Islet of Langerhans (tissue), 1 donor: ENCODE data around the gene HDAC4.

Experiments
- FAIRE-seq: peaks from one replicate; lab custom pipeline; 2011; peaks lifted over from hg19 to GRCh38; lab: Jason Lieb, UNC

HDAC4 gene

DNA sequence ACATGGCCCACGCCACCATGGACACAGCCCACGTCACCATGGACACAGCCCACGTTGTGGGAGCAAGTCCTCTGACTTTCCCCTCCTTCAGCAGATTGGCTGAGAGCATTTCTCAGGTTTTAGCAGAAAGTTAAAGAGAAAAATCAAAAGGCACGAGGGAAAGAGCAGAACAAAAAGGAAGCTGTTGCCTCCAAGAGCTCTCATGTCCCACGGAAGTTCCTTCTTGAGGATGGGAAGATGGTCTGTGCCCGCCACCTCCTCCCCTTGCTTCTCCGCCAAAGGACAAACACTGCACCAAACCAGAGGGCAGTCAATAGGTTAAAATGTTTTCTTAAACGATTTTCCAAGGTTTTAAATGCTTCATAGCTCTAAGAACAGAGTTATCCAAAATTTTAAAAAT lies 148.4 kb downstream of the HDAC4 start:
- FAIRE-seq = no peak

DNA sequence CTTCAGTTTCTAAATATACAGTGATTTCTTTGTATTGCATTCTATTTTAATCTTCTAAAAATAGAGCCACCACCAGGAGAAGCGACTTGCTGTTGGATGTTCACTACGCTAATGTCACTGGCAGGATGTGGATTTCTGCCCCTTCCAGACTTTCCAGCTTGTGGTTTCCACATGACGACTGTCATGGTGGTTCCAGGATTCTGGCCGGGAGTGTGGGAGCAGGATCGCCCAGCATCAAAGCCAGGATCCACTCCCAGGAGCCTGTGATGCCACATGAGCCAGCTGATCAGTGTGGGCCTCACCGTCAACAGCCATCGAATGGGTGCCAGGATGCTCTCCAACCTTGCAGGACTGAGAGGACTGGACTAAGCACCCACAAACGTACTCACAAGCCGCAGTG lies 148.8 kb downstream of the HDAC4 start:
- FAIRE-seq = no peak

DNA sequence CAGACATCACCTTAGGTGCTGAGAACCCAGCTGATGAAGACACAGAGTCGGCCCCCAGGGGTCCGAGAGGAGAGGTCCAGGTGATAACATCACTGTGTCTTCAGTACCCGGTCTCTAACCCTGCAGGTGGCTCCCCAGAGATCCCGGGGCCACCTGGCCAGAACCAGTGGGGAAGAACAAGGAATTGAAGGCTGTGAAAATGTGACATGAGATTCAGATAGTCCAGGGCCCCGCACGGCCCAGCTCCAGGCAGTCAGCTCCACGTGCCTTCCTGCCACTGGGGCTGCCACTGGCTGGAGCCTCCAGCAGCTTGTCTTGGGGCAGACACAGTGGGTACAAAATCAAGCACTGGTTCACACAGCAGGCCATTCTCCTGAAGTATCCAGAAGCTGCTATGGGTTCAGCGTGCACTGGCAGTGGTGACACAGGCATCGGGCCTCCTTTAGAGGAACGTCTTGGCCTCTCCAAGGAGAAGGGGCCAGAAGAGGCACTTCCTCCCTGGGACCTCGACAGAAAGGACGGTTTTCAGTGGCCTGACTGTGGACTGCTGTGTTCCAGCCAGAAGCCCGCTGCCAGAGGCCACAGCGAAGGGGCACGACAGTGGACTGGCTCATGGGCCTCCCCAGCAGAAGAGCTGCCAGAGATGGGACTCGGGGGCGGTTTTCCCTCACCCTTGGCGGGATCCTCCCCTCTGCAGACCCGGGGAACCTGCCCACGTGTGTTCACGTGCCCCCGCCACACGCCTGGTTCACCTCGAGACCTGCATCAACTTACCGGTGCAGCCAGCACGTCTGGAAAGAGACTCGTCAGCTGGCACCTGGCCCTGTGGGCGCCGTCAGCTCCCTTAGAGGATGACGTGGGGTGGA lies 150.4 kb downstream of the HDAC4 start:
- FAIRE-seq = no peak

DNA sequence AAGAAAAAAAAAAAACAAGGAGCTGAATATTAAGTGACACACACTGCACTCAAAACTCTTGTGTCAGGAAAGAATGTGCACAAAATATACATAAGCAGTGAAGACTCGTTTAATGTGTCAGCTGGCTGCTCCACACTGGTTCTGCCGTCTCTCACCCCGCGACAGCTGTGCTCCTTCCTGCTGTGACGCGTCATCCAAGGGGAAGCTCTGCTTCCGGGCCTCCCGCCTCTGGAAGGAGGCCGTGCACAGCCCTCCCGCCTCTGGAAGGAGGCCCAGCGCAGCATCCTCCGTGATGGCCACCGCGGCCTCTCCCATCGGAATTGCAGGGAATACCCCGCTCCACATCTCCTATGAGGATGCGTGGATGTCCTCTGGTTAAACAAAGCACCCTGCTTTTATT lies 151.0 kb downstream of the HDAC4 start:
- FAIRE-seq = no peak

DNA sequence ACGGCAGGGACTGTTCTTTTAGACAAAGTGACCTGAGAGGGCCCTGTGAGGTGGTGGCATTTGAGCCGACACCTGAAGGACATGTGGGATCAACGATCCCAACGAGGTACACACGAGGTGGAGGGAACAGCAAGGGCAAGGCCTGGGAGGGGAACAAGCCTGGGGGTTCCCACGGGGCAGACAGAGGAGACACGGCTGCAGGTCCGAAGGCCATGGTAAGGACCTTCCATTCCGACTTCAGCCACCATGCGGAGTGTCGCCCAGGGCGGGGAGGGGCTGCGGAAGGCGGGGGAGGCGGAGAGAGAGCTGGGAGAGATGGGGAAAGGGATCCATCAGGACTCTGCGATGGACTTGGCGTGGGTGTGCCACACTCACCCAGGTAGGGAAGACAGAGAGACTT lies 151.8 kb downstream of the HDAC4 start:
- no peak for FAIRE-seq

DNA sequence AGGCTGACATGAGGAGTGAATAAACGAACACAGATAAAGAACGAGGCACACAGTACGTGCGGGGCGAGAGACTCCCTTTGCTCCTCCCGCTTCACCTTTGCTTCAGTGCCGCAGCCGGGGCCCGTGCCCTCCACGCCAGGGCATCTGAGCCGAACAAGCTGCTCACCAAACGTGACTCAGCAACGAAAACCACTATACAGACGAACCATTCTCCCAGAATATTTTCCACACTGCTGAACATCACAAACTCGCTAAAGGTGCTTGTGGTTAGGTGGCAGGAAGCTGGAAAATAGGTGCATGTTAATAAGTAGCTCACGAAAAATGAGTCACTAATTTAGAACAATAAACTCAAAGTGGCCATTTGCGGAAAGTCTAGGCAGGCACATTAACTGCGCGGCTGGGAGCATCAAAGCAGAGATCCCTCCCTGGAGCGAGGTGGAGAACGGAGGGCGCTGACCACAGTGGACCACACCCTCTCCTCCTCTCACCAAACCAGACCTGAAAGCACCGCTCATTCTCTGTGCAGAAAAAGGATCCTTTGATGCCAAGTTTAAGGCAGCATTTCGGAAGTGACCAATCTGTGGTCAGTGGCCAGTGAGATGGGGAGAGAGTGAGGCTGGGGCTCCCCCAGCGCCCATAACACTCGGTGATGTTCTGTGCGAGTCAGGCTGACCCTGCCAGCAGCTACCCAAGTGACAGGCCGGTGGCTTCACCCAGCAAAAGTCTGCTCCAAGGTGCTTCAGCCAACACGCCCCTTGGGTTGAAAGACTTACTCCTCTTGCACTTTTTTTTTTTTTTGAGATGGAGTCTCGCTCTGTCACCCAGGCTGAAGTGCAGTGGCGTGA lies 153.2 kb downstream of the HDAC4 start:
- FAIRE-seq = peak; percentile 100

DNA sequence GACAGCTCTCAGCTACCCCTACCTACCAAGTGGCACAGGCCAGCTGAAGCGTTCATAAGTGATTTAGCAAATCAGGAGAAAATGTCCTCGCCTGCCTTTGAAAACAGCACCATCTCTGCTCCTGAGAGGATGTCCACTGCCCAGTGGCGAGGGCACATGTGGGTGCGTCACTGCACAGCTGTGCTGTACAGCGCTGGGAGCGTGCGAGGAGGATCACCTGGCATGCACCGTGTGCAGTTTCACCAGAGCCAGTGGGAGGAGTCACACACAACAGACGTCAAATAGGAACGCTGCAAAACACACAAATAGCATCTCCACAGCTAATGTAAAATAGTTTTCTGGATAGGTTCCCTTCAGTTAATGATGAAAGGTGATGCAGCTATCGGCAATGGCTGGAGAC lies 154.1 kb downstream of the HDAC4 start:
- peak; percentile 95 for FAIRE-seq

DNA sequence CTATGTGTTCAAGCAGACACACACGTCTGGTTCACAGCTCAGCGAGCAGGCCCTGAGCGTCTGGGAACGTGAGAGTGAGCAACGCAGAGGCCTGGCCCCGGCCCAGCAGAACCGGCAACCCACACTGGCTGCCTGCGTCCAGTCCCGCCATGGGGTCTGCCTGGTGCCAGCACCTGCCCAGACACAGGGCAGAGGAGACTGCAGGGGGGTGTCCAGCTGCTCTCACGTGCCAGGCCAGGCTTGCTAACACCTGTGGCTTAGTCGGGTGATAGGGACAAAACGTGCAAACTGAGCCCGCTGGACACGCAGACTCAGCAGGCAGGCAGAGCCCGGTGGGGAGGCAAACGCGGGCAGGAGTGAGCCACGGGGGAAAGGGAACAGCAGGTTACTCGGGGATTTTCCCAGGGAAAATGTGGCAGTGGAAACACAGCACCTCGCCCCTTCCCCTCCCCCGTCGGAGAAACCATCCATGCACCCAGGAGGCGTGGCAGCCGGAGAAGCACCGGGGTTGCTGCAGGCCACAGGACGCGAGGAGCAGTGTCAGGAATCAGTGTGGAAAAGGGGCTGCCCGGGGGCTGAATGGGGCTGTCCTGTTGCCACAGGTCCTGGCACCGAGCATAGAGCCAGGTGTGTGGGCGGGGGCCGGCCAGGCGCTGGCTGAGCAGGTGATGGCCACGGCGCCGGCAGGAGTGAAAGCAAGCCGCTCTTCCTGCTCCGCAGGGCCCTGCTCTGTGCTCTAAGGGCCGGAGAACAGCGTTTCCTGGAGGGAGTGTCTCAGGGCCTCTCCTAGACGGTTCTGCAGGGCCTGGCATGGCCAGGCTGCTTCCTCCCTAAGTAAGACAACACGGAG lies 154.7 kb downstream of the HDAC4 start:
- FAIRE-seq = no peak

DNA sequence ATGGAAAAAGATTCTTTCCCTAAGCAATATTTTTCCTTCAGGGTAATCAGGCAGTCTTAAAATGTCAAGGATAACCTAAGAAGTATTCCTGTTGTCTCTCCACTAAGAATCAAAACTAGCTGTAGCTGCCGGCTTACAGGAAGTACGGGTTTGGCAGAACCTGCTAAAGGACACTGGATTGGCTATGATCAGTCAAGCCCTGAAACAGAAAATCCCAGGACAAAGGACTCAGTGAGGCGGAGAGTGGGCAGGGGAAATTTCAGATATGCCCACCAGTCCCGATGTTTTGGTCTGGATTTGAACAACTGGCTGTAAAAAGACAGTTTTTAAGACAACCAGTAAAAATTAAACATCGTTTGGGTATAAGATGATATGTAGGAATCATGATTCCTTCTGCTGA lies 155.7 kb downstream of the HDAC4 start:
- peak; percentile 33 for FAIRE-seq

DNA sequence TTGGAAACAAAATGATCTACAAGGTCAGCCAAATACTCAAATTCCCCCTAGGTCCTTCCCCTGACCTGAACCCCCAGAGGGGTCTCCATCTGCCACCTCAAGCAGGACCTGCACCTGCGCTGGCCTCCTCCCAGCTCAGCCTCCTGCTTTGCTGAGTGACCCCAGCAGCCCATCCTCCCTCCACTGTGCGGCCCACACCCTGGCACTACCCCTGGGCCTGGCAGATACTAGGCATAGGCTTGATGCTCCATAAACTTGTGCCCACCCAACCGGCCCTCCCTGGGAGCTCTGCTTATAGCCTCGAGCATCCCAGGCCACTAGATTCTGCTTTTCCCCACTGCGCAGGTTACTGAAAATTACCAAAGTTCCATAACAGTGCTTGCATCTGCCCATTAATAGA lies 156.2 kb downstream of the HDAC4 start:
- FAIRE-seq = no peak

DNA sequence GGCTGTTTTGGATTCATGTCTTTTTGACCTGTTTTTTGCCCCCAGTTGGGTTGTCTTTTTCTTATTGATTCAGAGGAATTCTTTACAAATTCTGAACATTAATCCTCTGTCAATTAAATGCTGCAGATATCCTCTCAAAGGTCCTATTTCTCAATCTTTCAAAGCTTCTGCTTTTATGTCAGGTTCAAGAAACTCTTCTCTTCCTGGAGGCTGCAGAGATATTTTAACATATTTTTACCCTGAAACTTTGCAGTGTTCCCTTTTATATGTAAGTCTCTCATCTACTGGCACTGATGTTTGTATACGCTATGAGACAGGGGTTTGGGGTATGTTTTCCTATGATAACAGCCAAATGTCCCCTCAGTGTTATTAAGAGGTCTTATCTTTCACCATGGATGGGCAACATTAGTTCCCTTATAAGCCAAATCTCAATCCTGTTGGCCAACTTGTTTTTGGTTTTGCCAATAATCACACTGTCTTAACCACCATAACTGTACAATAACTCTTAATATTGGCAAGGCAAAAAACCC lies 159.3 kb downstream of the HDAC4 start:
- no peak for FAIRE-seq

DNA sequence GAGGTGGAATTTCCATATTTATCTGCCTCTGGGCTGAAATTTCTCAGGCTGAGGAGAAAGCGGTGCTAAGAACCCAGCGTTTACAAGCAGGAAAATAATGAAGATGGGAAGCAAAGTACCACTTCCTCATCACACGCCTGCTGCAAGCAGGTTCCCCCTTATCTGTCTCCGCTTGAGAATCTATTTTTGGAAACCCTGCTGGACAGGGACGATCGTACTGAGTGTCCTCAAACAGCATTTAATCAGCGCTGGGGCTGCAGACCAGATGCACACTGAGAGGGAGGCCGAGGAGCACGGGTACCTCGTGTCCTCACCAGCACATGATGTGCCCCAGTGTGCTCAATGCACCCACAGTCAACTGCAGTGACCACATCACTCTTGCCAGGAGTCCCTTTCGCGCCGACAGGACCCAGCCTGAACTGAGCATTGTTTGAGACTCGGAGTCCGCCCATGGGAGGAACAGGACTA lies 160.4 kb downstream of the HDAC4 start:
- FAIRE-seq = no peak

DNA sequence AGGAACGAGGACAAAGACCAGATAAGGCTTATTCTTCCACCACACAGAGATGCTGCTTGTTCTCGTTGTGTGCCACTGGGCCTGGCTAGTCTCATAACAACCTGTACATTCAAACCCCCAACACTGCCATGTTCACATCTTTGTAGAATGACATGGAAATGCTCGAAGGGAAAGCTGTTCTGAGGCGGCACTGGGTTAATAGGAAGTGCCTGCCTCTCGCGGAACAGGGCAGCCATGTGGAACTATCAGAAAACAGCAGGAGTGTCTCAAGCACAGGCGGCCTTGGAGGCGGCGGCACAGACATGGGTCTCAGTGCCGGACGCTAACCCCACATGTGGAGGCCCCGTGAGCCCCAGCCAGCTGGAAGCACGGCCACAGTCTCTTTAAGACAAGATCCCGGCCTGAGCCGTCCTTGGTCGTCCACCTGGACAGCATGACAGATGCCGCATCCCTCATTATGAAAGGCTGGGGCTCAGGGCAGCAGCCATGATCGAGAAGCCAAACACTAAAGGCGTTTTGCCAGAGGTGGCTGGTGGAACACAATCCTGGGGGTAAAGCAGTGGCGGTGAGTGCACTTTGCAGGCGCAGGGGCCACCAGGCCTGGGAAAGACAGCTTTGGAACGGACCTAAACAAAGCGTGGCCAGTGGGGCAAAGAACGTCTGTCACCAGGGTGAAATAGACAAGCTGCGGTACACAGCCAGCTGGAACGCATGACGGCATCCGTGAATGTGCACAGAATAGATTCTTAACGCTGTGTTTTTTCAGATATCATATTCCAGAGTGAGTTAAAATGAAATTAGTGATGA lies 161.0 kb downstream of the HDAC4 start:
- no peak for FAIRE-seq

DNA sequence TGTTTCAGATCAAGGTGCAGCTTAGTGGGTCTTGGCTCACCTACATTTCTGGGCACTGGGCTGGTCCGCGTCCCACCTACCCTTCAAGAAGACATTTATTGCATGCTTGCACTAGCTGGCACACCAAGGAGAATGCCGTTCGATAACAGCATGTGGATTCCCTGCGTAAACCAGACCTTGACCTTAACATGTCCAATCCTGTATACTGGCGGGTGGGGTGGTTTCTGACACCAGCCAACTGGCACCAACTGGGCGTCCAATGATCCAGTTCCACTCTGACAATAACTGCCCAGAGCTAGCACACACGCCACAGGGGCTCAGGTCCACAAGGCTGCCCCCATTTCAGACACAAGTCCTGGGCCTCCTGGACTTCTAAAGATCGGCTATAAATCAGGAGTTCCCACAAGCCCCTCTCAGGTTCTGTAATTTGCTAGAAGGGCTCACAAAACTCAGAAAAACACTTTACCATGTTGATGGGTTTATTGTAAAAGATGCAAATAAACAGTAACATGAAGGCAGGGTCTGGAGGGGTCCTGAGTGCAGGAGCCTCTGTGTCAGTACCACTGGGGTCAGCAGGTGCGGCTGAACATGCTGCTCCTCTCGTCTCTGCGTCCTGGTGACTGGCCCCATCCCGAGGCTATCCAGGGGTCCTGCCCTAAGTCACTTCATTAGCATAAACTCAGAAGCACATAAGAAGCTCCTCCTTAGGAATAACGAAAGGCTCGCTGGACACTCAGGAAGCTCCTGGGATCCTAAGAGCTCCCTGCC lies 161.8 kb downstream of the HDAC4 start:
- FAIRE-seq = no peak

DNA sequence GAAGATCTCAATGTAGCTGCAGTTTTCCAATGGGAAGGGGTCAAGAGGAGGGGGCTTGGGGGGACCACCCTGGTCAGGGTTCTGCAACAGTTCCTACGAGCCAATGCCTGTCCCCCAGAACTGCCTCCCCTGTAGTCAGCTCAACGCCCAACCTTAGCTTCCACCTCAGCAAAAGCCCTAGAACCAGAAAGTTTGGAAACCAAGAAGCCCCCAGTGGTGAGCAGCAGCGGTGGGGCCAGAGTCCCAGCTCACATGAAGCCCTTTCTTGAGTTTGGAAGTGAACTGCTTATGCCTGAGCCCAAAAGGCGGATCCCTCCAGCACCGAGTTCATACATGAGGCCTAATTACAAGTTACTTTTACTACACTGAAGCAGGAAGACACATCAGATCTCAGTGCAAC lies 162.4 kb downstream of the HDAC4 start:
- no peak for FAIRE-seq

DNA sequence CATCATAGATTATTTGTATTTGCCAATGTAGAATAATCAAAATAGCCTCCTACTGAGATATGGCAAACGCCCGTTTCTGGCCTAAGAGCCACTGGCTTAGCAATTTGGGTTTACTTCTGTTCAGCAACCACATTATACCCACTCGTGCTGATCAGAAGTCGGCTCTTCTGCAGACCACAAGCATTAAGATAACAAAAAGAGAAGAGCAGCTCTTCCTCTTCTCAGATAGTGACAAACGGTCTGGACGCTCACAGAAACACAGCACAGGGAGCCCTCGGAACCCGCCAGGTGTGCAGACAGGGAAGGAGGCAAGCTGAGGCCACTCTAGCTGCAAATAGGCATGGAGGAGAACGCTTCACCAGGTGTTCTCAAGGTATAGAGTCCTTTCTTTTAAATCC lies 164.0 kb downstream of the HDAC4 start:
- FAIRE-seq = no peak

DNA sequence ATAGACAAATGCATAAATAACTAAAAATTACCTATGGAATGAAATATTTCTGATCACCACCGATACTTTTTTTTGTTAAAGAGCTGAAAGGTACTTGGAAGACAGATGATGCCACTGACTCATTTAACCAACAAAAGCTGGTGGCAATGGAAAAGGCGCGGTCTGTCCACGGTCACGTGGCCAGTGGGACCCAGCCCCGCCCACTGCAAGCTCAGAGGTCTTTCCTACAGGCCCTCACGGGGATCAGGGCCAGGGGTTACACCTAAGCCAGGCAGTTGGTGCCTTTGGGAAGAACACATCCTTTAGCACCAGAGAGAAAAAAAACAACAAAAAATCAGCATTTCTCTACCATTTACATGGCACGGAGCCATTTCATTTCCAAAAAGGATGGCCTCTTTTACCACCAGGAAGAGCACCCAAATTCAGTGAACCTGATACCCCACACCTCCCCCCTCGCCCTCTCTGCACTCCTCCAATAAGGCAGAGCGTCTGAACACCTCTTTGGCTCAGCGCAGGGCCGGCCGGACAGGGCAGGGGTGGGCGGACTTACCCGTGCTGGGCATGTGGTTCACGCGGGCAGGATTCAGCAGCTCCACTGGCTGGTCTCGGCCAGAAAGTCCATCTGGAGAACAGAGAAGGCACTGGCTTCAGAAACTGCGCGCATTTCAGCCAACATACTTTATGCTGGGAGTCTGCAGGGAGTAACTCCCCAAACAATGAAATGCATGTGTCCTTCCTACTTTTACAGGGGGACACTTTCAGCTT lies 164.6 kb downstream of the HDAC4 start:
- no peak for FAIRE-seq

DNA sequence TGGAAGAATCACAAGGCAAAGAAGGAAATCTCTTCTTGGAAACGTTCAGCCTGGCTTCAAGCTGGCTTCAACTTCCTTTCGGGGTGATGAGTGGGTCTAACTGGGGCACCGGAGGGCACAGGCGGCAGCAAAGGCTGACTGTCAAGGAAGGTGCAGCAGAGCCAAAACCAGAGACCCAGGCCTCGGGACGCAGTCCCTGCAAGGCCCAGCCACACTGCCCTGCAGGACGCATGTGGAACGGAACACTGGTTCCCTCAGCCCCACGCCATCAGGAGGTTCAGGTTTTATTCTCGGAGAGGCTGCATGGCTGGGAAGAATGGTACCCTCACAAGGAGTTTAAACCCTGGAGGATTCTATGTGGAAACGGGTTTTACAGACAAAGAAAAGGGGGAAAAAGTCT lies 165.5 kb downstream of the HDAC4 start:
- FAIRE-seq = no peak
